Colonic mucosa (tissue), 4 donors: Measurements from ENCODE around the gene GLI3. TPM values are rescaled to one million over a fixed set of nuclear protein-coding genes. Genes with fewer than 3 reads are reported as not detected.

Experiments
- DNase-seq: peaks from one replicate; pipeline ENCODE4 v3.0.0-alpha.2; 2020
- H3K27ac ChIP-seq: fragments of 200-600 bp; one replicate; pipeline ENCODE4 v1.8.0; 2021
- H3K27me3 ChIP-seq: fragments of 200-600 bp; one replicate; pipeline ENCODE4 v1.8.0; 2021
- H3K36me3 ChIP-seq: fragments of 200-600 bp; one replicate; pipeline ENCODE4 v1.8.0; 2021
- H3K4me1 ChIP-seq: fragments of 200-600 bp; one replicate; pipeline ENCODE4 v1.8.0; 2021; ENCODE audit warnings: mild to moderate bottlenecking
- H3K4me3 ChIP-seq: fragments of 200-600 bp; one replicate; pipeline ENCODE4 v1.8.0; 2021
- H3K9ac ChIP-seq, 2 donors: one replicate each; pipeline ENCODE4 v1.7.0; 2013; ENCODE audit warnings: control low read depth in 2 of 2, low read depth in 2 of 2, low read length in 2 of 2
- H3K9me3 ChIP-seq: fragments of 200-600 bp; one replicate; pipeline ENCODE4 v1.8.0; 2021
- CTCF ChIP-seq: fragments of 200-600 bp; IDR thresholded peaks from one replicate; pipeline ENCODE4 v1.8.0; 2022; ENCODE audit warnings: antibody characterized with exemption, mild to moderate bottlenecking
- intact Hi-C: fragments of 100-400 bp; cut with DNase I; formaldehyde crosslinking; loops from one replicate; pipeline ENCODE4 v1.14.1; 2022
- total RNA-seq, 2 donors: library from RNA; stranded (reverse); fragmentation: NEBNext Ultra II Directional in 1 of 2; extraction: Animal tissue kit (Norgen Biotek cat#: 25700) in 1 of 2; gene quantifications; one replicate each; pipeline ENCODE4 v1.2.1, GENCODE V29; 2021
- donor health status: healthy.
- donor health status: DM: no; HTN: no; CAD: no.
- donor health status: DM: no; HTN: no; CAD: no.

Gene GLI3
- total RNA-seq, 2 donors from 2014 or later = 1.8 to 8.0 TPM

DNA sequence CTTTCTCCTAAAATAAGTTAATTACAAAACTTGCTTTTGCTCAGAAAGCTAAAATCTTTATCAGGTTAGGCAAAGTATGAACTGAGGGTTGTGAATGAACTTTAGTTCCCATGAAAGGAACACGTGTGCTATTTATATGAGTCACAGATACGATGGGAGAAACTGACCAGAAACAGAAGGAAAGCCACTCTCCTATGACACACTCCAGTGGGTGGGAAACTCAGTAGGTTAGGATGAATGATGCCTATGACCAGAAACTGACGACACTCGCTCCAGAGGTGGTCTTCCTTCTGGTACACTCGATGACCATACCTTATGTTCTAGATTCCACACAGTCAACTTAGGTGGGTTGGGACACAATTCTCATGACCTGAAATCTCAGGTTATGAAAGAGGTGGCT lies 318.4 kb downstream of the GLI3 start:
- Histone ChIP-seq H3K9ac (no peak overlapping the region), H3K4me1 (no peaks in the 10 kb centered on the region), H3K36me3 (no peaks in the 10 kb centered on the region), H3K9me3 (no peaks in the 10 kb centered on the region), H3K27ac (no peak overlapping the region), H3K4me3 (no peak overlapping the region), H3K27me3 (no peaks in the 10 kb centered on the region)
- no peak for TF ChIP-seq CTCF
- intact Hi-C loops = no loop called here
- no peak for DNase-seq

DNA sequence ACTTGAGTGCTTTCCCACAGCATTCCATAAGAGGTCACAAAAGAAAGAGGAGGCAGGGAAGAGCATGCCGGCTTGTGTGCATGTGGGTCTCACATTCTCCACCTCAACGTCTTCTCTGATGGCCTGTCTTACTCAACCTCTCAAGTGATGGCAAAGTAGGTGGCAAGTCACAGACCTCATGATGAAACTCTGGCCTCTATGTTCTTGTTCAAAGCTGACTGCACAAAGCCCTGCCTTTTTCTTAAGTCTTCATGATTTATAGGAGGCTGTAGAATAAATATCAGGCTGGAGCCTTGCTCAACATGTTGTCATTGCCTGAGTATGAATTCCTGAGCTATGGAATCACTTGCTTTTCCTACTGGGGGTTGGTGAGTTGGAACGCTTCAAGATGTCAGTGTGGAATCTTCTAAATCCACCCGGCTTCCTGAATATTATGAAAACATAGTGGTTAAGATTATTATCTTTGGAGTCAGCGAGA lies 320.5 kb downstream of the GLI3 start:
- TF ChIP-seq CTCF = no peak
- no peaks in the 10 kb centered on the region for H3K27me3 ChIP-seq
- no peaks in the 10 kb centered on the region for H3K9me3 ChIP-seq
- H3K27ac ChIP-seq = no peak overlapping the region
- no peak overlapping the region for H3K9ac ChIP-seq
- H3K4me3 ChIP-seq = no peak overlapping the region
- no peak for DNase-seq
- intact Hi-C loops = no loop called here
- no peaks in the 10 kb centered on the region for H3K4me1 ChIP-seq
- no peaks in the 10 kb centered on the region for H3K36me3 ChIP-seq

DNA sequence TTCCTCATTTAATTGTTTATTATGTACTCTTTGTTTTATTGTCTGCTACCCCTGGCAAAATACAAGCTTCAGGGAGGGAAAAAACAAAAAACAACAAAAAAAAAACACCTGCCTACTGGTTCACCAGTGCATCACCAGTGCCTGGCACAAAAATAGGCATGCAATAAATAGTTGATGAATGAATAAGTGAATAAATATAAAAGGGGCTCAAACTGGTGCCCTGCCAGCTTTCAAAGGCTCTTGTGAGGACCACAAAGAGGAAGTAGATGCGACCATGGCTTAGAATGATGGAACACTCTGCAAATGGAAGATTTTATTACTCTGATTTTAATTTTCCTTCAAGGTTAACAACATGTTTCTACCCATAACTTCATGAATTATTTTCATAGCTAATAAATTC lies 321.1 kb downstream of the GLI3 start:
- no peak overlapping the region for H3K9ac ChIP-seq
- H3K36me3 ChIP-seq = no peaks in the 10 kb centered on the region
- no peak for TF ChIP-seq CTCF

GRCh38 chr7:41912851-41913567 lies 324.0 kb downstream of the GLI3 start:
- Histone ChIP-seq H3K27me3 (no peaks in the 10 kb centered on the region), H3K9ac (no peak overlapping the region), H3K4me1 (no peaks in the 10 kb centered on the region), H3K27ac (no peak overlapping the region), H3K4me3 (no peak overlapping the region), H3K9me3 (no peaks in the 10 kb centered on the region), H3K36me3 (no peaks in the 10 kb centered on the region)
- intact Hi-C loops = no loop called here
- TF ChIP-seq CTCF = no peak
- no peak for DNase-seq

More for the DNA sequence above, 321.1 kb downstream of the GLI3 start:
- intact Hi-C loops = no loop called here
- no peak for DNase-seq
- no peaks in the 10 kb centered on the region for H3K9me3 ChIP-seq
- H3K4me3 ChIP-seq = no peak overlapping the region
- no peaks in the 10 kb centered on the region for H3K4me1 ChIP-seq
- H3K27ac ChIP-seq = no peak overlapping the region
- H3K27me3 ChIP-seq = no peaks in the 10 kb centered on the region

DNA sequence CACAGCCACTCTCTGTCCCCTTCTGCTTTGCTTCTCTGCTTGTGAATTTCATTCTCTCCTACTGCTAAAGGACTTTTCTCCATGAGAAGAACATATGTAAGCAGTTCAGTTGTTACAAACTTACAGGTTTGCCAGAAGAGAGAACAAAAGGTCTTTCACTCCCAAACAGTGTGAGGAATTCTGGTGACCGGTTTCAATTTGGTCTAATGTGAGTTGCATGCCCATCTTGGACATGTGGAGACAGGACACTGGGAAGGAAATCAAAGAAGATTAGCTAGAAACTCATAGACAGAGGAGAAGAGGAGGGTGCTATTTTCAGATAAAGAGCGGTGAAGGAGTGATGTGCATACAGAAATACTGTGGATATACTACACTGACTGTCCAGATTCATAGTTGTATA lies 324.6 kb downstream of the GLI3 start:
- Histone ChIP-seq H3K9ac (no peak overlapping the region), H3K4me1 (no peaks in the 10 kb centered on the region), H3K27me3 (no peaks in the 10 kb centered on the region), H3K9me3 (no peaks in the 10 kb centered on the region), H3K27ac (no peak overlapping the region), H3K36me3 (no peaks in the 10 kb centered on the region), H3K4me3 (no peak overlapping the region)
- intact Hi-C loops = no loop called here
- DNase-seq = no peak
- no peak for TF ChIP-seq CTCF
